ENCODE data around the gene ZNF92. TPM values are rescaled to one million over a fixed set of nuclear protein-coding genes. Genes with fewer than 3 reads are reported as not detected.

Gene ZNF92
- total RNA-seq, 4 donors from 2014 or later, result 12.2 to 16.4 (median 14.6) TPM

- peaks cover 7 to 20% of the 10 kb centered on the region in 2 donors for H3K4me1 ChIP-seq
- H3K27ac ChIP-seq, result no peak overlapping the region
- WGBS, 2 donors, result 80 to 82% methylated on average over 3 of the region's 3 CpGs
- no peaks in the 10 kb centered on the region for H3K36me3 ChIP-seq
- no peak for DNase-seq
- H3K4me3 ChIP-seq (replicated peaks in 1 of 3), result no peak overlapping the region
- intact Hi-C loops (cut with DNase I), result no loop called here
- TF ChIP-seq CTCF (IDR thresholded peaks at IDR 0.05) (no peak), POLR2A (IDR thresholded peaks at IDR 0.05) (no peak)
- no peaks in the 10 kb centered on the region for H3K9me3 ChIP-seq
- no peaks in the 10 kb centered on the region for H3K27me3 ChIP-seq
Measured at GRCh38 chr7:65379318-65379717, 5.7 kb downstream of the ZNF92 start.

GRCh38 chr7:65381742-65382141 is 8.1 kb downstream of the ZNF92 start:
- no peaks in the 10 kb centered on the region for H3K36me3 ChIP-seq
- TF ChIP-seq POLR2A (IDR thresholded peaks at IDR 0.05) (no peak), CTCF (IDR thresholded peaks at IDR 0.05) (no peak)
- H3K9me3 ChIP-seq, result no peaks in the 10 kb centered on the region
- WGBS, 2 donors, result 88 to 91% methylated on average over 3 of the region's 3 CpGs
- peaks cover 0 to 8% of the 10 kb centered on the region in 2 donors for H3K4me1 ChIP-seq
- no peak overlapping the region for H3K4me3 ChIP-seq (replicated peaks in 1 of 3)
- intact Hi-C loops (cut with DNase I), result no loop called here
- no peak for DNase-seq
- H3K27ac ChIP-seq, result no peak overlapping the region
- no peaks in the 10 kb centered on the region for H3K27me3 ChIP-seq

GRCh38 chr7:65382452-65382851 is 8.8 kb downstream of the ZNF92 start:
- Histone ChIP-seq H3K27ac (no peak overlapping the region), H3K36me3 (no peaks in the 10 kb centered on the region), H3K4me1 (peaks cover 0 to 8% of the 10 kb centered on the region in 2 donors), H3K4me3 (replicated peaks in 1 of 3) (no peak overlapping the region), H3K9me3 (no peaks in the 10 kb centered on the region), H3K27me3 (no peaks in the 10 kb centered on the region)
- intact Hi-C loops (cut with DNase I), result no loop called here
- 91 to 92% methylated on average over 3 of the region's 3 CpGs for WGBS, 2 donors
- DNase-seq, result no peak
- no peak for TF ChIP-seq CTCF (IDR thresholded peaks at IDR 0.05)
- TF ChIP-seq POLR2A (IDR thresholded peaks at IDR 0.05), result no peak

GRCh38 chr7:65387891-65388290 is 14.2 kb downstream of the ZNF92 start:
- Histone ChIP-seq H3K9me3 (no peaks in the 10 kb centered on the region), H3K36me3 (peaks cover 0 to 8% of the 10 kb centered on the region in 2 donors), H3K27ac (no peak overlapping the region), H3K4me1 (peaks cover 0 to 8% of the 10 kb centered on the region in 2 donors), H3K27me3 (no peaks in the 10 kb centered on the region), H3K4me3 (replicated peaks in 1 of 3) (no peak overlapping the region)
- TF ChIP-seq POLR2A (IDR thresholded peaks at IDR 0.05) (no peak), CTCF (IDR thresholded peaks at IDR 0.05) (no peak)
- no peak for DNase-seq
- 96 to 98% methylated on average over 2 of the region's 2 CpGs for WGBS, 2 donors
- intact Hi-C loops (cut with DNase I), result no loop called here

GRCh38 chr7:65390588-65390987 is 16.9 kb downstream of the ZNF92 start:
- Histone ChIP-seq H3K4me3 (replicated peaks in 1 of 3) (no peak overlapping the region), H3K27me3 (no peaks in the 10 kb centered on the region), H3K27ac (no peak overlapping the region), H3K4me1 (no peaks in the 10 kb centered on the region), H3K36me3 (peaks cover 0 to 8% of the 10 kb centered on the region in 2 donors), H3K9me3 (no peaks in the 10 kb centered on the region)
- 91 to 94% methylated on average over 4 of the region's 4 CpGs for WGBS, 2 donors
- DNase-seq, result no peak
- TF ChIP-seq CTCF (IDR thresholded peaks at IDR 0.05), result no peak
- TF ChIP-seq POLR2A (IDR thresholded peaks at IDR 0.05), result no peak
- intact Hi-C loops (cut with DNase I), result no loop called here
